ENCODE data around the gene ZNF576. TPM values are rescaled to one million over a fixed set of nuclear protein-coding genes. Genes with fewer than 3 reads are reported as not detected.

The ZNF576 gene
- total and polyA plus RNA-seq, 2 of the 13 experiments (the other 11 are each of a cell fraction or from before 2014, with no cell fraction given) = 7.2 to 9.6 TPM

- BruUV-seq (replicated peaks) = TSS peak; percentile 83
- H3K79me2 ChIP-seq (ENCODE audit: insufficient read depth, low read length) = peaks cover 14% of the 10 kb centered on the region
- H3K4me3 ChIP-seq (replicated peaks in 1 of 3; ENCODE audit: insufficient read depth in 1 of 3, low read depth in 2 of 3, low read length in 3 of 3) = peak overlapping the region; percentile 60 to 81 (median 61); a peak in 5 of 6 replicates
- no peak overlapping the region for H2AFZ ChIP-seq (ENCODE audit: low read length)
- H3K4me1 ChIP-seq (ENCODE audit: insufficient read depth, low read length) = peaks cover 24% of the 10 kb centered on the region
- no peaks in the 10 kb centered on the region for H3K9me3 ChIP-seq (ENCODE audit: low read length)
- POLR2A ChIA-PET = interaction anchor here (0.7 kb wide), 1 partner anchor 48 kb away, joined by 4 read pairs; no protein-coding TSS in a partner anchor
- DNase-seq (ENCODE audit: low spot score) = no peak
- in situ Hi-C loops (cut with HindIII; ENCODE audit: extremely low pct_ligation_motif_present, low pct_unique_long_range_greater_than_20kb) = no loop called here
- no peaks in the 10 kb centered on the region for H3K27me3 ChIP-seq (ENCODE audit: control insufficient read depth in 1 of 2, insufficient read depth in 2 of 2, low read length in 2 of 2)
- CTCF ChIA-PET (ENCODE audit: low intra/inter-chr PET ratio, low total read pairs) = no interaction called here
- H3K36me3 ChIP-seq (replicated peaks in 1 of 2; ENCODE audit: control insufficient read depth in 1 of 2, insufficient read depth in 2 of 2, low read length in 2 of 2) = 0 out of 5 replicates have a peak, but pooled peaks cover 0 to 2% of the 10 kb centered on the region in 2 experiments
- WGBS (ENCODE audit: low lambda C conversion rate) = 78% methylated on average over 17 of the region's 23 CpGs
- intact Hi-C loops (cut with micrococcal nuclease; ENCODE audit: unreplicated experiment) = no loop called here
- FAIRE-seq = peak; percentile 67
- peak overlapping the region; percentile 96 for H3K4me2 ChIP-seq (ENCODE audit: low read depth, low read length)
- peak overlapping the region; percentile 88 for H3K9ac ChIP-seq (ENCODE audit: insufficient read depth, low read depth, low read length)
- H3K27ac ChIP-seq (ENCODE audit: extremely low read length, insufficient read depth, low read length) = peak overlapping the region; percentile 96
- H4K20me1 ChIP-seq (ENCODE audit: insufficient read depth, low read length) = no peaks in the 10 kb centered on the region
- no peak for ATAC-seq
- TF ChIP-seq DMTF1 (CRISPR knock-in tag; IDR thresholded peaks at IDR 0.05) (no peak), SMARCC2 (IDR thresholded peaks at IDR 0.05) (no peak), MLLT10 (CRISPR knock-in tag; IDR thresholded peaks at IDR 0.05) (no peak), SNRNP70 (IDR thresholded peaks at IDR 0.05; ENCODE audit: low read depth, low read length) (no peak), ETV5 (CRISPR knock-in tag; IDR thresholded peaks at IDR 0.05; ENCODE audit: borderline replicate concordance) (no peak), ZNF224 (CRISPR knock-in tag; IDR thresholded peaks at IDR 0.05) (no peak), ZNF619 (CRISPR knock-in tag; IDR thresholded peaks at IDR 0.05) (0 out of 2 replicates have a peak, but pooled peaks have one; percentile 7), HNRNPL (IDR thresholded peaks at IDR 0.05; ENCODE audit: low read depth, low read length) (no peak), KLF16 (CRISPR knock-in tag; IDR thresholded peaks at IDR 0.05) (no peak), ZBTB20 (CRISPR knock-in tag; IDR thresholded peaks at IDR 0.05; ENCODE audit: borderline replicate concordance, low read depth) (0 out of 2 replicates have a peak, but pooled peaks have one; percentile 8), HMG20A (CRISPR knock-in tag; IDR thresholded peaks at IDR 0.05; ENCODE audit: borderline replicate concordance) (no peak)
- TF ChIP-seq, protein P1, sequence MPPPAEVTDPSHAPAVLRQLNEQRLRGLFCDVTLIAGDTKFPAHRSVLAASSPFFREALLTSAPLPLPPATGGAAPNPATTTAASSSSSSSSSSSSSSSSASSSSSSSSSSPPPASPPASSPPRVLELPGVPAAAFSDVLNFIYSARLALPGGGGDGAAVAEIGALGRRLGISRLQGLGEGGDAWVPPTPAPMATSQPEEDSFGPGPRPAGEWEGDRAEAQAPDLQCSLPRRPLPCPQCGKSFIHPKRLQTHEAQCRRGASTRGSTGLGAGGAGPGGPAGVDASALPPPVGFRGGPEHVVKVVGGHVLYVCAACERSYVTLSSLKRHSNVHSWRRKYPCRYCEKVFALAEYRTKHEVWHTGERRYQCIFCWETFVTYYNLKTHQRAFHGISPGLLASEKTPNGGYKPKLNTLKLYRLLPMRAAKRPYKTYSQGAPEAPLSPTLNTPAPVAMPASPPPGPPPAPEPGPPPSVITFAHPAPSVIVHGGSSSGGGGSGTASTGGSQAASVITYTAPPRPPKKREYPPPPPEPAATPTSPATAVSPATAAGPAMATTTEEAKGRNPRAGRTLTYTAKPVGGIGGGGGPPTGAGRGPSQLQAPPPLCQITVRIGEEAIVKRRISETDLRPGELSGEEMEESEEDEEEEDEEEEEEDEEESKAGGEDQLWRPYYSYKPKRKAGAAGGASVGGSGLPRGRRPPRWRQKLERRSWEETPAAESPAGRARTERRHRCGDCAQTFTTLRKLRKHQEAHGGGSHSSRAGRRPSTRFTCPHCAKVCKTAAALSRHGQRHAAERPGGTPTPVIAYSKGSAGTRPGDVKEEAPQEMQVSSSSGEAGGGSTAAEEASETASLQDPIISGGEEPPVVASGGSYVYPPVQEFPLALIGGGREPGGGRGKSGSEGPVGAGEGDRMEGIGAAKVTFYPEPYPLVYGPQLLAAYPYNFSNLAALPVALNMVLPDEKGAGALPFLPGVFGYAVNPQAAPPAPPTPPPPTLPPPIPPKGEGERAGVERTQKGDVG (CRISPR knock-in tag; IDR thresholded peaks at IDR 0.05; ENCODE audit: borderline replicate concordance) = peak; percentile 78; the same call in 1 of the 2 replicates
- TF ChIP-seq, protein P2, sequence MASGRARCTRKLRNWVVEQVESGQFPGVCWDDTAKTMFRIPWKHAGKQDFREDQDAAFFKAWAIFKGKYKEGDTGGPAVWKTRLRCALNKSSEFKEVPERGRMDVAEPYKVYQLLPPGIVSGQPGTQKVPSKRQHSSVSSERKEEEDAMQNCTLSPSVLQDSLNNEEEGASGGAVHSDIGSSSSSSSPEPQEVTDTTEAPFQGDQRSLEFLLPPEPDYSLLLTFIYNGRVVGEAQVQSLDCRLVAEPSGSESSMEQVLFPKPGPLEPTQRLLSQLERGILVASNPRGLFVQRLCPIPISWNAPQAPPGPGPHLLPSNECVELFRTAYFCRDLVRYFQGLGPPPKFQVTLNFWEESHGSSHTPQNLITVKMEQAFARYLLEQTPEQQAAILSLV (CRISPR knock-in tag; IDR thresholded peaks at IDR 0.05; ENCODE audit: borderline replicate concordance) = no peak
Measured at GRCh38 chr19:43620061-43621001, 23.9 kb downstream of the ZNF576 start.
